Measurements from ENCODE around the gene PDGFC. TPM values are rescaled to one million over a fixed set of nuclear protein-coding genes. Genes with fewer than 3 reads are reported as not detected.

Gene PDGFC
- polyA plus RNA-seq, 1 experiment: 72.7 TPM

DNA sequence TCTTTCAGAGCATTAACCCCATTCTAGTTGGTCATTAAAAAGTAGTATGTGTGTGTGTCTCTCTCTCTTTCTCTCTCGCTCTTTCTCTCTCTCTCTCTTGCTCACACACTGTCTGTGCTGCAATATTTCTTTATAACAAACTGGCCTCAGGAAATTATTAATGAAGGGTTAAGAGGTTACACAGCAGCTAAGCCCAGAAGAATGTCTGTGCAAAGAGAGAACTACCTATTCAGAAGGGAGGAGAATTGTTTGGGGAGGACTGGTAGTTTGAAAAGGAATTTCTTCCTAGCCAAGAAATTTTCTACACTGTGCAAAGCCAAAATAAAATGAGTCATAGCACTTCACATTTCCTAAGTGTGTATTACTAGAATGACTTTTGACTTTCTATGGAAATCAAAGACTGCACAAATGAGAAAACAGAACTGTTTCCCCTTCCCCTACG lies 22.2 kb downstream of the PDGFC start:
- CTCF ChIA-PET: interaction anchor here (1.9 kb wide), 1 partner anchor 19 kb away, joined by 5 read pairs; no protein-coding TSS in a partner anchor
- H3K4me3 ChIP-seq (ENCODE audit: low read depth, low read length): no peak overlapping the region
- POLR2A ChIA-PET: interaction anchor here (1.1 kb wide), 1 partner anchor 13 kb away, joined by 4 read pairs; no protein-coding TSS in a partner anchor

DNA sequence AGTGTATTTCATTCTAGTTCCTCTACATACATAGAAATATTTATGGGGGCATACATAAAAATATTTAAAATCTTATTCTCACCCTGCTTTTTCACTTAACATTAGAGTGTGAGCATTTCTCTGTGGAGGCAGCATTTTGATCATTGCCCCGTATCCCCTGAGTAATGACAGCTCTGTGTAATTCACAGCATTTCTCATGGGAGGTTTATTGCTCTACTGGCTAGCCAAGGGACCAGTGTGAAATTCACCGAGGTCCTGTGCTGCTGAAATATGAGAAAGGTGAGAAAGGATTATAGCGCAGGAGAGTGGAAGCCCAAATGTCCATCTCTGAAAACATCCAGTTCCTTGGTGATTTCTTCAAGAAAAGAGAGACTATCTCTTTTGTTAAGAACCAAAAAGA lies 22.9 kb downstream of the PDGFC start:
- Histone ChIP-seq H3K27ac (ENCODE audit: low read depth, low read length) (no peak overlapping the region), H3K4me3 (ENCODE audit: low read depth, low read length) (no peak overlapping the region), H3K27me3 (ENCODE audit: control insufficient read depth, insufficient read depth, low read length) (no peaks in the 10 kb centered on the region), H3K9me3 (ENCODE audit: control insufficient read depth, insufficient read depth, low read length) (no peaks in the 10 kb centered on the region)
- ChIA-PET POLR2A (interaction anchor here (1.1 kb wide), 1 partner anchor 13 kb away, joined by 4 read pairs; no protein-coding TSS in a partner anchor), CTCF (interaction anchor here (0.6 to 1.9 kb wide), 2 partner anchors 20 to 168 kb away, joined by 3 to 5 read pairs; no protein-coding TSS in a partner anchor)
- no peak for DNase-seq (ENCODE audit: low read depth, low spot score)
- TF ChIP-seq, protein P1, sequence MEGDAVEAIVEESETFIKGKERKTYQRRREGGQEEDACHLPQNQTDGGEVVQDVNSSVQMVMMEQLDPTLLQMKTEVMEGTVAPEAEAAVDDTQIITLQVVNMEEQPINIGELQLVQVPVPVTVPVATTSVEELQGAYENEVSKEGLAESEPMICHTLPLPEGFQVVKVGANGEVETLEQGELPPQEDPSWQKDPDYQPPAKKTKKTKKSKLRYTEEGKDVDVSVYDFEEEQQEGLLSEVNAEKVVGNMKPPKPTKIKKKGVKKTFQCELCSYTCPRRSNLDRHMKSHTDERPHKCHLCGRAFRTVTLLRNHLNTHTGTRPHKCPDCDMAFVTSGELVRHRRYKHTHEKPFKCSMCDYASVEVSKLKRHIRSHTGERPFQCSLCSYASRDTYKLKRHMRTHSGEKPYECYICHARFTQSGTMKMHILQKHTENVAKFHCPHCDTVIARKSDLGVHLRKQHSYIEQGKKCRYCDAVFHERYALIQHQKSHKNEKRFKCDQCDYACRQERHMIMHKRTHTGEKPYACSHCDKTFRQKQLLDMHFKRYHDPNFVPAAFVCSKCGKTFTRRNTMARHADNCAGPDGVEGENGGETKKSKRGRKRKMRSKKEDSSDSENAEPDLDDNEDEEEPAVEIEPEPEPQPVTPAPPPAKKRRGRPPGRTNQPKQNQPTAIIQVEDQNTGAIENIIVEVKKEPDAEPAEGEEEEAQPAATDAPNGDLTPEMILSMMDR (IDR thresholded peaks at IDR 0.05; ENCODE audit: low read depth, low read length): no peak

More for the DNA sequence above, 22.2 kb downstream of the PDGFC start:
- Histone ChIP-seq H3K27ac (ENCODE audit: low read depth, low read length) (no peak overlapping the region), H3K27me3 (ENCODE audit: control insufficient read depth, insufficient read depth, low read length) (no peaks in the 10 kb centered on the region), H3K9me3 (ENCODE audit: control insufficient read depth, insufficient read depth, low read length) (no peaks in the 10 kb centered on the region)
- TF ChIP-seq, protein P1 (IDR thresholded peaks at IDR 0.05; ENCODE audit: low read depth, low read length): no peak
- DNase-seq (ENCODE audit: low read depth, low spot score): no peak

DNA sequence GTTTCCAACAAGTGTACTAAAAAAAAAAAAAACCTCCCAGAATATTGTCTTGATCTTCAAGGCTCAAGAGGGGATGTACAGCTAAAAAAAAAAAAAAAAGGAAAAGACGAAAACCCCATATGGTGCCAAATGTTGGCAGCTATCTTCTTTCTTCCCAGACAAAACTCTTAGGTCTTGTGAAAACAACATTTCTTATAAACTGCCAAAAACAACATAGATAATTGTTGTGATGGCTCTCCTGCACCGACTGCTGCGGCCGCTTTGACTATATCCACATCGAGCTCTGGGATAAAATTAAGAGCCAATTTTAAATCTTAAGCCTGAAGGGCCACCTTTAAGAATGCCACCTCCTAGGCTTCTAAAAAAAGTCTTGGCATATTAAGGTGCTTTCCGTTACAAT lies 23.5 kb downstream of the PDGFC start:
- ChIA-PET CTCF (interaction anchor here (0.6 to 1.9 kb wide), 2 partner anchors 20 to 169 kb away, joined by 3 to 5 read pairs; no protein-coding TSS in a partner anchor), POLR2A (interaction anchor here (0.6 to 1.1 kb wide), 2 partner anchors 14 to 1041 kb away, joined by 3 to 4 read pairs; no protein-coding TSS in a partner anchor)
- Histone ChIP-seq H3K9me3 (ENCODE audit: control insufficient read depth, insufficient read depth, low read length) (no peaks in the 10 kb centered on the region), H3K27me3 (ENCODE audit: control insufficient read depth, insufficient read depth, low read length) (no peaks in the 10 kb centered on the region), H3K4me3 (ENCODE audit: low read depth, low read length) (no peak overlapping the region), H3K27ac (ENCODE audit: low read depth, low read length) (no peak overlapping the region)
- DNase-seq (ENCODE audit: low read depth, low spot score): no peak
- TF ChIP-seq, protein P1 (IDR thresholded peaks at IDR 0.05; ENCODE audit: low read depth, low read length): no peak

DNA sequence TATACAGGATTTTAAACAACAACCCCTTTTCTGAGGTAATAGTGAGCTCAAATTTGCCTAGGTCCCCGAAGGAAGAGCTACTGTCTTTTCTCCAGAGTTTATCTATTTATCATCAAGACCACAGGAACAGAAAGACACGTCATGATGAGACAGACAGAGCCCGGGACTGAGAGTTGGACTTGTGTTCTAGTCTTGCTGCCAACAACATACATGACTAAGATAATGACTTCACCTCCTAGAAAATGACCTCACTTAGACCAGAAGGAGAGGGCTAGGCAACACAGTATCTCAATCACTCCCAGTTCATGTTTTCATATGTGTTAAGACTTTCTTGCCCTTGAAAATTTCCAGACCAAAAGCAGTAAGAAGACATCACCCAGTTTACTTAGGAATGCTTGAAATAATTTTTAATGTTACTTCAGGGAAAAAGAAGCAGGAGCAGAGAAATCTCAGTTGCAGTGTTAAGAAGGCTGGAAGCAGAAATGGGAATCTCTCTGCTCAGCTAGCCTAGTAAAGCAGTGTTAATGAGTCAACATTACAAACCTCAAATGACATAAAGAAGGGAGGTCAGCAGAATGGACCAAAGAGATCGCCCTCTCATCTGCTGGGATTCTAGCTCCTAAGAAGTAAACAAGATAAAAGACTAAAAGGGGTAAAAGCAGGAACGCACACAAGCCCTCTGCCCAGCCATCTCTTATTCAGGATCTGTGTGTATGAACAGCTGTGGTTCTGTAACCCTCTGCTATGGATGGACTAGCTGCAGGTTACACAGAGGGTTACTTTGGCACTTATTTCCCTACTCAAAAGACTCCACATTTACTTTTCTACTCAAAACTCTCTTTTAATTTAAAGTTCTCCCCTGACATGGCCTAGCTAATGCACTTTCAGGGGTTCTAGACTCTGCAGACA lies 24.8 kb downstream of the PDGFC start:
- H3K4me3 ChIP-seq (ENCODE audit: low read depth, low read length): no peak overlapping the region
- CTCF ChIA-PET: no interaction called here
- POLR2A ChIA-PET: interaction anchor here (0.7 to 1.2 kb wide), 4 partner anchors 13 to 175 kb away, joined by 3 to 4 read pairs (median 3); no protein-coding TSS in a partner anchor

More for the DNA sequence above, 24.8 kb downstream of the PDGFC start:
- peak overlapping the region; percentile 80 for H3K27ac ChIP-seq (ENCODE audit: low read depth, low read length)
- H3K9me3 ChIP-seq (ENCODE audit: control insufficient read depth, insufficient read depth, low read length): no peaks in the 10 kb centered on the region
- DNase-seq (ENCODE audit: low read depth, low spot score): peak; percentile 88
- TF ChIP-seq, protein P1 (IDR thresholded peaks at IDR 0.05; ENCODE audit: low read depth, low read length): no peak
- H3K27me3 ChIP-seq (ENCODE audit: control insufficient read depth, insufficient read depth, low read length): no peaks in the 10 kb centered on the region
